ENCODE data around the gene CCDC17.

Gene CCDC17

DNA sequence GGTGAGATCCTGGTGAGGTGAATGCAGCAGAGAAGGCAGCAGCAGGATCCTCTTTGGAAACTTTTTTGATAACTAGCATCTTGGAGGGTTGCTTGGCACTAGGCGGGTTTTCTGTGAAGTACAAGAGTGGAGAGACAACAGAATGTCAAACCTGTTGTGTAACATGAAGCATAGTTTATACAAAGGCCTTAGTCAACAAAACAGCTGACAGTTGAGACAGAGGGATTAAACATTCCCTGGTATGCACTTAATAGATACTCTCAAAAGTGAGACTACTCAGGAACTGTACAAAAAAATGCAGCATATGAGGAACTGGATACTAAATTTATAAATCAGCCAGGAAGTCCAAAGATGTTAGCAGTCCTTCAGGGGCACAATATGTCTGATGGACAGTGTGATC lies 16.4 kb upstream of the CCDC17 start:
- H3K27me3 ChIP-seq (ENCODE audit: insufficient read depth, low read length) = no peaks in the 10 kb centered on the region
- H3K9me2 ChIP-seq (ENCODE audit: low read depth, low read length) = no peaks in the 10 kb centered on the region
- no peaks in the 10 kb centered on the region; the same call in none of the 2 replicates for H3K79me2 ChIP-seq (ENCODE audit: insufficient read depth, low read length)
- no peak overlapping the region for H3K27ac ChIP-seq (ENCODE audit: low read depth, low read length, poor library complexity, severe bottlenecking)
- H3K4me2 ChIP-seq (ENCODE audit: low read length) = no peak overlapping the region
- H3K4me1 ChIP-seq (ENCODE audit: insufficient read depth, low read length, severe bottlenecking) = peaks cover 11% of the 10 kb centered on the region
- no peaks in the 10 kb centered on the region for H3F3A ChIP-seq (ENCODE audit: insufficient read depth, low read length)
- peaks cover 90% of the 10 kb centered on the region for H3K36me3 ChIP-seq (ENCODE audit: insufficient read depth, low read length)
- TF ChIP-seq, protein P1, sequence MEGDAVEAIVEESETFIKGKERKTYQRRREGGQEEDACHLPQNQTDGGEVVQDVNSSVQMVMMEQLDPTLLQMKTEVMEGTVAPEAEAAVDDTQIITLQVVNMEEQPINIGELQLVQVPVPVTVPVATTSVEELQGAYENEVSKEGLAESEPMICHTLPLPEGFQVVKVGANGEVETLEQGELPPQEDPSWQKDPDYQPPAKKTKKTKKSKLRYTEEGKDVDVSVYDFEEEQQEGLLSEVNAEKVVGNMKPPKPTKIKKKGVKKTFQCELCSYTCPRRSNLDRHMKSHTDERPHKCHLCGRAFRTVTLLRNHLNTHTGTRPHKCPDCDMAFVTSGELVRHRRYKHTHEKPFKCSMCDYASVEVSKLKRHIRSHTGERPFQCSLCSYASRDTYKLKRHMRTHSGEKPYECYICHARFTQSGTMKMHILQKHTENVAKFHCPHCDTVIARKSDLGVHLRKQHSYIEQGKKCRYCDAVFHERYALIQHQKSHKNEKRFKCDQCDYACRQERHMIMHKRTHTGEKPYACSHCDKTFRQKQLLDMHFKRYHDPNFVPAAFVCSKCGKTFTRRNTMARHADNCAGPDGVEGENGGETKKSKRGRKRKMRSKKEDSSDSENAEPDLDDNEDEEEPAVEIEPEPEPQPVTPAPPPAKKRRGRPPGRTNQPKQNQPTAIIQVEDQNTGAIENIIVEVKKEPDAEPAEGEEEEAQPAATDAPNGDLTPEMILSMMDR (IDR thresholded peaks at IDR 0.05; ENCODE audit: low read length) = no peak
- TF ChIP-seq EZH2 (IDR thresholded peaks at IDR 0.05; ENCODE audit: borderline replicate concordance, low read length) = no peak
- H3K4me3 ChIP-seq (ENCODE audit: low read depth, low read length, poor library complexity, severe bottlenecking) = no peak overlapping the region
- no peaks in the 10 kb centered on the region for H4K20me1 ChIP-seq (ENCODE audit: insufficient read depth, low read length)
- H2AFZ ChIP-seq (ENCODE audit: low read length) = no peak overlapping the region
- no peak overlapping the region for H3K9ac ChIP-seq (ENCODE audit: low read length)
- no peaks in the 10 kb centered on the region for H3K9me3 ChIP-seq (ENCODE audit: low read length)

DNA sequence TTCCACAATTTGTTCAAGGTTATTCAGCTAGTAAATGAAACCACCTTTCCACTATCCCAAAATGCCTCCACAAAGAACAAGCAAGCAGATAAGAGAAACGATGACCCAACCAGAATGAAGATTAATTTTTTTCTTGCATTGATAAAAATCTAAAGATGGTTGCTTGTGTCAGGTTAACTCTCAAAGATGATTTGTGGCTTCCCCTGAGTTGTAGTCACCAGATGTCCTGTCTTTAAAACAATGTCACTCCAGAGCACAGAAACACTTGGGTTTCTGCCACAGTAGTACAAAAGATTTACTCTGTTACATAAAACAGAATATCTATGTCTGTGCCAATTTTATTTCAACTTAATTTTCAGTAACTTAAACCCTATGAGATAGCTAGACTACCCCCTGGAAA lies 11.4 kb upstream of the CCDC17 start:
- no peak overlapping the region for H3K9ac ChIP-seq (ENCODE audit: low read length)
- TF ChIP-seq EZH2 (IDR thresholded peaks at IDR 0.05; ENCODE audit: borderline replicate concordance, low read length) = no peak
- TF ChIP-seq, protein P1 (IDR thresholded peaks at IDR 0.05; ENCODE audit: low read length) = no peak
- no peaks in the 10 kb centered on the region for H3K9me3 ChIP-seq (ENCODE audit: low read length)
- H3K27ac ChIP-seq (ENCODE audit: low read depth, low read length, poor library complexity, severe bottlenecking) = no peak overlapping the region
- H3K4me1 ChIP-seq (ENCODE audit: insufficient read depth, low read length, severe bottlenecking) = no peaks in the 10 kb centered on the region
- no peak overlapping the region for H2AFZ ChIP-seq (ENCODE audit: low read length)
- H3K4me2 ChIP-seq (ENCODE audit: low read length) = no peak overlapping the region
- no peaks in the 10 kb centered on the region for H4K20me1 ChIP-seq (ENCODE audit: insufficient read depth, low read length)
- no peaks in the 10 kb centered on the region for H3K27me3 ChIP-seq (ENCODE audit: insufficient read depth, low read length)
- no peaks in the 10 kb centered on the region for H3F3A ChIP-seq (ENCODE audit: insufficient read depth, low read length)
- H3K9me2 ChIP-seq (ENCODE audit: low read depth, low read length) = no peaks in the 10 kb centered on the region
- no peaks in the 10 kb centered on the region for H3K79me2 ChIP-seq (ENCODE audit: insufficient read depth, low read length)
- H3K36me3 ChIP-seq (ENCODE audit: insufficient read depth, low read length) = peaks cover 98% of the 10 kb centered on the region
- H3K4me3 ChIP-seq (ENCODE audit: low read depth, low read length, poor library complexity, severe bottlenecking) = no peak overlapping the region

DNA sequence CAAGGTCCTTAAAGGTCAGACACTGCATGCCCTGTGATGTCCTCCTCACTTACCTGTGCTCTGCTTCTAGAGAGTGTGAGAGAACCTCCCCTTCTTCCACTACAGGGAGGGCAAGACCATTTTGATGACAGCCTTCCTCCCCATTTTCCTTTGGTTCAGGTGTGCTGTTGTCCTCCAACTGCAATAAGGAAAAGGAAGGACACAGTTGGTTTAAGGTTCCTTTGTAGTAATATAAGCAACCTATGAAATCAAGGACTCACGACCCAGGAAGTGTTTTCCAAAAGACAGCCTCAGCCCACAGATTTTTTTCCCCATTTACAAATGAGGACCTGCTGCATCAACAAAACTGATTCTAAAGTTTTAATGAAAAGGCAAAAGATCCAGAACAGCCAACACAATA lies 6.6 kb upstream of the CCDC17 start:
- Histone ChIP-seq H3K4me1 (ENCODE audit: insufficient read depth, low read length, severe bottlenecking) (no peaks in the 10 kb centered on the region), H3K27ac (ENCODE audit: low read depth, low read length, poor library complexity, severe bottlenecking) (no peak overlapping the region), H3K4me2 (ENCODE audit: low read length) (no peak overlapping the region), H4K20me1 (ENCODE audit: insufficient read depth, low read length) (no peaks in the 10 kb centered on the region), H3K36me3 (ENCODE audit: insufficient read depth, low read length) (peaks cover 95% of the 10 kb centered on the region), H3F3A (ENCODE audit: insufficient read depth, low read length) (no peaks in the 10 kb centered on the region), H3K4me3 (ENCODE audit: low read depth, low read length, poor library complexity, severe bottlenecking) (no peak overlapping the region), H3K9me3 (ENCODE audit: low read length) (no peaks in the 10 kb centered on the region), H3K9ac (ENCODE audit: low read length) (no peak overlapping the region), H3K79me2 (ENCODE audit: insufficient read depth, low read length) (no peaks in the 10 kb centered on the region), H3K27me3 (ENCODE audit: insufficient read depth, low read length) (no peaks in the 10 kb centered on the region), H3K9me2 (ENCODE audit: low read depth, low read length) (no peaks in the 10 kb centered on the region), H2AFZ (ENCODE audit: low read length) (no peak overlapping the region)
- TF ChIP-seq EZH2 (IDR thresholded peaks at IDR 0.05; ENCODE audit: borderline replicate concordance, low read length) = no peak
- TF ChIP-seq, protein P1 (IDR thresholded peaks at IDR 0.05; ENCODE audit: low read length) = no peak
